Naive thymus-derived CD4-positive, alpha-beta T cell (primary cell): ENCODE results near the gene COP1. TPM values are rescaled to one million over a fixed set of nuclear protein-coding genes. Genes with fewer than 3 reads are reported as not detected.
A peak's percentile ranks its signal among the peaks of the same experiment; 100 is the strongest.

ENCODE experiments used
- ATAC-seq: fragments of 150-1000 bp; cut with Tn5 transposase; 2 replicates; pipeline ENCODE4 v1.10.0; 2021; ENCODE audit warnings: mild to moderate bottlenecking, moderate library complexity
- CTCF ChIA-PET: fragments of 350-600 bp; sonication (Branson Sonifier 250); formaldehyde crosslinking; loops from one replicate; lab custom pipeline; 2021; ENCODE audit warnings: antibody characterized with exemption; lab: Charles Lee
- POLR2A ChIA-PET: fragments of 350-600 bp; sonication (Branson Sonifier 250); formaldehyde crosslinking; loops from one replicate; lab custom pipeline; 2021; ENCODE audit warnings: antibody characterized with exemption, inconsistent platforms; lab: Charles Lee
- DNase-seq, 9 donors: peaks; one replicate each; pipeline versions ENCODE4 v3.0.0 to v3.0.0-alpha.2; 2020 to 2022; ENCODE audit warnings: mixed read lengths in 1 of 9
- H3K27ac ChIP-seq: one replicate; pipeline ENCODE4 v1.7.0; 2013; ENCODE audit warnings: mild to moderate bottlenecking, low read depth, low read length, moderate library complexity
- H3K27me3 ChIP-seq, 2 donors: one replicate each; pipeline ENCODE4 v1.7.0; 2013; ENCODE audit warnings: low read length in 2 of 2, mild to moderate bottlenecking in 2 of 2, moderate library complexity in 2 of 2; ENCODE audit not compliant: control insufficient read depth in 2 of 2, insufficient read depth in 2 of 2
- H3K36me3 ChIP-seq, 3 experiments: 1 replicate in 2 of 3; 2 replicates in 1 of 3; pipeline ENCODE4 v1.7.0; 2013; ENCODE audit warnings: low read length in 3 of 3, mild to moderate bottlenecking in 3 of 3, moderate library complexity in 1 of 3; ENCODE audit not compliant: insufficient read depth in 3 of 3, control insufficient read depth in 2 of 3
- H3K4me1 ChIP-seq, 2 donors: one replicate each; pipeline ENCODE4 v1.7.0; 2013; ENCODE audit warnings: low read length in 2 of 2, mild to moderate bottlenecking in 2 of 2, moderate library complexity in 1 of 2; ENCODE audit not compliant: control insufficient read depth in 2 of 2, insufficient read depth in 2 of 2
- H3K4me3 ChIP-seq: 2 replicates; pipeline ENCODE4 v1.7.0; 2013; ENCODE audit warnings: mild to moderate bottlenecking, low read length
- H3K9me3 ChIP-seq, 3 experiments: 1 replicate in 2 of 3; 2 replicates in 1 of 3; pipeline ENCODE4 v1.7.0; 2013; ENCODE audit warnings: low read length in 3 of 3; ENCODE audit not compliant: control insufficient read depth in 2 of 3
- H3K27ac Mint-ChIP-seq, 9 donors: one replicate each; pipeline ENCODE4 v1.8.0; 2020 to 2022; ENCODE audit warnings: mixed read lengths in 9 of 9, mild to moderate bottlenecking in 8 of 9, moderate library complexity in 5 of 9, inconsistent platforms in 2 of 9
- H3K27me3 Mint-ChIP-seq, 5 donors: one replicate each; pipeline ENCODE4 v1.8.0; 2021 to 2022; ENCODE audit warnings: mixed read lengths in 5 of 5, mild to moderate bottlenecking in 1 of 5
- H3K36me3 Mint-ChIP-seq, 5 donors: one replicate each; pipeline ENCODE4 v1.8.0; 2020 to 2022; ENCODE audit warnings: mixed read lengths in 5 of 5, mild to moderate bottlenecking in 3 of 5, inconsistent platforms in 1 of 5
- H3K4me1 Mint-ChIP-seq, 7 donors: one replicate each; pipeline ENCODE4 v1.8.0; 2020 to 2022; ENCODE audit warnings: mixed read lengths in 7 of 7, mild to moderate bottlenecking in 3 of 7, inconsistent platforms in 1 of 7
- H3K4me3 Mint-ChIP-seq, 10 donors: one replicate each; pipeline ENCODE4 v1.8.0; 2020 to 2022; ENCODE audit warnings: mild to moderate bottlenecking in 10 of 10, mixed read lengths in 10 of 10, moderate library complexity in 6 of 10, inconsistent platforms in 2 of 10
- H3K9me3 Mint-ChIP-seq, 11 donors: one replicate each; pipeline ENCODE4 v1.8.0; 2020 to 2022; ENCODE audit warnings: mixed read lengths in 11 of 11, mild to moderate bottlenecking in 4 of 11, inconsistent platforms in 1 of 11, moderate library complexity in 1 of 11
- intact Hi-C, 2 donors: fragments of 100-400 bp; cut with micrococcal nuclease; formaldehyde crosslinking; loops; one replicate each; pipeline ENCODE4 v1.15.1; 2023
- polyA plus RNA-seq, 2 donors: library from polyadenylated mRNA; unstranded; fragments of 300-500 nt; fragmentation: Illumina TruSeq; gene quantifications; one replicate each; pipeline ENCODE4 v1.2.3, GENCODE V29; 2021
- total RNA-seq, 6 experiments: library from RNA in 5 of 6; stranded (reverse) in 5 of 6; gene quantifications; 1 replicate in 5 of 6; 2 replicates in 1 of 6; pipeline ENCODE4 v1.2.3 and lab custom pipeline; 2021 to 2026

COP1 gene
- total and polyA plus RNA-seq, 7 experiments from 2014 or later, result 39.1 to 57.0 (median 43.9) TPM

GRCh38 chr1:175976865-175977642, 230.0 kb downstream of the COP1 start:
- H3K4me3 Mint-ChIP-seq, result no peak overlapping the region
- ChIA-PET CTCF (no interaction called here), POLR2A (no interaction called here)
- peaks cover 0 to 10% (median 8%) of the 10 kb centered on the region in 7 donors for H3K4me1 Mint-ChIP-seq
- no peak overlapping the region for H3K27ac Mint-ChIP-seq
- peaks cover 10 to 60% (median 45%) of the 10 kb centered on the region in 5 donors for H3K36me3 Mint-ChIP-seq
- intact Hi-C loops, result no loop called here
- H3K9me3 ChIP-seq, result no peaks in the 10 kb centered on the region
- H3K27ac ChIP-seq, result no peak overlapping the region
- no peaks in the 10 kb centered on the region for H3K4me1 ChIP-seq
- peaks cover 0 to 9% (median 0%) of the 10 kb centered on the region in 11 donors for H3K9me3 Mint-ChIP-seq
- H3K27me3 Mint-ChIP-seq, result no peaks in the 10 kb centered on the region
- H3K27me3 ChIP-seq, result no peaks in the 10 kb centered on the region
- H3K36me3 ChIP-seq, result peaks cover 0 to 4% (median 0%) of the 10 kb centered on the region in 3 experiments
- DNase-seq (no peak), ATAC-seq (no peak)
- no peak overlapping the region for H3K4me3 ChIP-seq

- Mint-ChIP-seq H3K36me3 (peaks cover 11 to 32% (median 26%) of the 10 kb centered on the region in 5 donors), H3K9me3 (no peaks in the 10 kb centered on the region), H3K27me3 (no peaks in the 10 kb centered on the region), H3K4me1 (peaks cover 0 to 3% (median 0%) of the 10 kb centered on the region in 7 donors), H3K27ac (no peak overlapping the region), H3K4me3 (no peak overlapping the region)
- Histone ChIP-seq H3K27me3 (no peaks in the 10 kb centered on the region), H3K4me1 (no peaks in the 10 kb centered on the region), H3K27ac (no peak overlapping the region), H3K9me3 (no peaks in the 10 kb centered on the region), H3K4me3 (no peak overlapping the region), H3K36me3 (peaks cover 0 to 13% (median 0%) of the 10 kb centered on the region in 3 experiments)
- POLR2A ChIA-PET, result no interaction called here
- DNase-seq, result no peak
- ATAC-seq, result no peak
- CTCF ChIA-PET, result no interaction called here
- intact Hi-C loops, result no loop called here
These were observed 237.9 kb downstream of the COP1 start for GRCh38 chr1:175969231-175969630.

GRCh38 chr1:175968486-175969172, 238.5 kb downstream of the COP1 start:
- H3K4me1 Mint-ChIP-seq, result peaks cover 0 to 3% (median 0%) of the 10 kb centered on the region in 7 donors
- no peak overlapping the region for H3K4me3 Mint-ChIP-seq
- peaks cover 7 to 32% (median 20%) of the 10 kb centered on the region in 5 donors for H3K36me3 Mint-ChIP-seq
- POLR2A ChIA-PET, result no interaction called here
- CTCF ChIA-PET, result no interaction called here
- H3K9me3 Mint-ChIP-seq, result no peaks in the 10 kb centered on the region
- no peak overlapping the region for H3K27ac Mint-ChIP-seq
- DNase-seq, result no peak
- intact Hi-C loops, result no loop called here
- Histone ChIP-seq H3K36me3 (peaks cover 0 to 13% (median 0%) of the 10 kb centered on the region in 3 experiments), H3K27me3 (no peaks in the 10 kb centered on the region), H3K9me3 (no peaks in the 10 kb centered on the region), H3K4me3 (no peak overlapping the region), H3K4me1 (no peaks in the 10 kb centered on the region), H3K27ac (no peak overlapping the region)
- no peak for ATAC-seq
- no peaks in the 10 kb centered on the region for H3K27me3 Mint-ChIP-seq

GRCh38 chr1:175963740-175964139, 243.3 kb downstream of the COP1 start:
- intact Hi-C loops, result no loop called here
- Histone ChIP-seq H3K4me3 (no peak overlapping the region), H3K36me3 (peaks cover 0 to 13% (median 0%) of the 10 kb centered on the region in 3 experiments), H3K4me1 (no peaks in the 10 kb centered on the region), H3K9me3 (no peaks in the 10 kb centered on the region), H3K27me3 (no peaks in the 10 kb centered on the region), H3K27ac (no peak overlapping the region)
- Mint-ChIP-seq H3K27me3 (no peaks in the 10 kb centered on the region), H3K27ac (peak overlapping the region in 1 of 9 donors; percentile 18), H3K9me3 (no peaks in the 10 kb centered on the region), H3K4me1 (peaks cover 0 to 3% (median 0%) of the 10 kb centered on the region in 7 donors), H3K4me3 (no peak overlapping the region), H3K36me3 (peaks cover 0 to 59% (median 34%) of the 10 kb centered on the region in 5 donors)
- CTCF ChIA-PET, result no interaction called here
- no peak for ATAC-seq
- DNase-seq, result no peak
- POLR2A ChIA-PET, result no interaction called here

DNA sequence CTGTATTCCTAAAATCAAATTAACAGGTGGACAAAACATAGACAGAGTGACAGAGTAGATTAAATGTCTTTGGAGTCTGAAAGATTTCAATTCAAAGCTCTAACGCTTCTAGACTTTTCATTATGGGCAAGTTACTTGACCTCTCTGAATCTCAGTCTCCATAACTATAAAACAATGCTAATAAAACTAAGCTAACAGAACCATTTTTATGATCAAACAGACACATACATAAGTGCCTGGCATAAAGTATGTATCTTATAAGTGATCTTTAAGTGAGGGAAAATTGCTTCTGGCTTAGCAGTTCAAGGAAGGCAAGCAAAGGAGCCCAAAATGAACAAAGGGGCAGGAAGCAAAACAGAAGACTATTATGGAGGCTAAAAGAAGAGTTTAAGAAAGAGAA, 246.9 kb downstream of the COP1 start:
- H3K4me1 ChIP-seq, result no peaks in the 10 kb centered on the region
- no peak for DNase-seq
- Mint-ChIP-seq H3K27me3 (no peaks in the 10 kb centered on the region), H3K27ac (no peak overlapping the region), H3K4me1 (peaks cover 0 to 3% (median 0%) of the 10 kb centered on the region in 7 donors), H3K4me3 (no peak overlapping the region), H3K36me3 (peaks cover 0 to 72% (median 51%) of the 10 kb centered on the region in 5 donors), H3K9me3 (no peaks in the 10 kb centered on the region)
- peaks cover 0 to 10% (median 0%) of the 10 kb centered on the region in 3 experiments for H3K36me3 ChIP-seq
- no peak for ATAC-seq
- intact Hi-C loops, result no loop called here
- ChIA-PET POLR2A (no interaction called here), CTCF (no interaction called here)
- no peaks in the 10 kb centered on the region for H3K27me3 ChIP-seq
- H3K9me3 ChIP-seq, result no peaks in the 10 kb centered on the region
- H3K4me3 ChIP-seq, result no peak overlapping the region
- H3K27ac ChIP-seq, result no peak overlapping the region

- Histone ChIP-seq H3K9me3 (no peaks in the 10 kb centered on the region), H3K27me3 (no peaks in the 10 kb centered on the region), H3K4me1 (no peaks in the 10 kb centered on the region), H3K4me3 (no peak overlapping the region), H3K36me3 (peaks cover 0 to 15% (median 4%) of the 10 kb centered on the region in 3 experiments), H3K27ac (no peak overlapping the region)
- H3K9me3 Mint-ChIP-seq, result peaks cover 0 to 7% (median 3%) of the 10 kb centered on the region in 11 donors
- intact Hi-C loops, result no loop called here
- H3K4me3 Mint-ChIP-seq, result no peak overlapping the region
- peaks cover 0 to 10% (median 0%) of the 10 kb centered on the region in 7 donors for H3K4me1 Mint-ChIP-seq
- POLR2A ChIA-PET, result no interaction called here
- no peak for ATAC-seq
- peaks cover 16 to 80% (median 76%) of the 10 kb centered on the region in 5 donors for H3K36me3 Mint-ChIP-seq
- no peak for DNase-seq
- CTCF ChIA-PET, result no interaction called here
- H3K27me3 Mint-ChIP-seq, result no peaks in the 10 kb centered on the region
- peak overlapping the region in 3 of 9 donors; percentile 19 to 36 (median 24) for H3K27ac Mint-ChIP-seq
These were observed 255.5 kb downstream of the COP1 start for GRCh38 chr1:175951627-175952026.
